Panc1 (cell line): Measurements from ENCODE around the gene ZNF775. TPM values are rescaled to one million over a fixed set of nuclear protein-coding genes. Genes with fewer than 3 reads are reported as not detected.

Source experiments
- ATAC-seq: fragments of 200-7000 bp; cut with Tn5 transposase; 2 replicates; pipeline ENCODE4 v1.9.1; 2020; ENCODE audit warnings: mild to moderate bottlenecking, moderate library complexity
- BruUV-seq: library from RNA; stranded (reverse); fragments of 400-500 nt; replicated peaks from 2 replicates; lab custom pipeline; 2021; lab: Mats Ljungman, UMichigan
- CTCF ChIA-PET: fragments of 300-600 bp; sonication (Branson Sonifier 250); formaldehyde crosslinking; loops from one replicate; lab custom pipeline; 2022; ENCODE audit warnings: antibody characterized with exemption; lab: Charles Lee
- POLR2A ChIA-PET: fragments of 300-600 bp; sonication (Branson Sonifier 250); formaldehyde crosslinking; loops from one replicate; lab custom pipeline; 2022; ENCODE audit warnings: antibody characterized with exemption; lab: Charles Lee
- DNase-seq: peaks from one replicate; pipeline ENCODE4 v3.0.0-alpha.2; 2010; ENCODE audit warnings: low read depth, low spot score
- H3K27ac ChIP-seq: 2 replicates; pipeline ENCODE4 v1.5.1; 2011; ENCODE audit warnings: mild to moderate bottlenecking, low read length, inconsistent platforms
- H3K27me3 ChIP-seq: fragments of 200-500 bp; sonication (Bioruptor generic); 2 replicates; pipeline ENCODE4 v1.6.0; 2014; ENCODE audit warnings: low read length, inconsistent platforms; ENCODE audit not compliant: control insufficient read depth, insufficient read depth
- H3K36me3 ChIP-seq: fragments of 200-500 bp; sonication (Bioruptor generic); 2 replicates; pipeline ENCODE4 v1.5.1; 2014; ENCODE audit warnings: inconsistent platforms, mild to moderate bottlenecking, low read length, moderate library complexity; ENCODE audit not compliant: control insufficient read depth, insufficient read depth
- H3K4me1 ChIP-seq: 2 replicates; pipeline ENCODE4 v1.5.1; 2011; ENCODE audit warnings: inconsistent platforms, mild to moderate bottlenecking, low read length, moderate library complexity; ENCODE audit not compliant: control insufficient read depth, insufficient read depth
- H3K4me3 ChIP-seq, 2 experiments: 2 replicates each; pipeline ENCODE4 v1.5.1; 2011 to 2012; ENCODE audit warnings: low read depth in 2 of 2, low read length in 2 of 2, mild to moderate bottlenecking in 2 of 2, inconsistent platforms in 1 of 2, moderate library complexity in 1 of 2
- H3K9me3 ChIP-seq: fragments of 200-500 bp; sonication (Bioruptor generic); 2 replicates; pipeline ENCODE4 v1.5.1; 2014; ENCODE audit warnings: low read depth, mild to moderate bottlenecking, inconsistent platforms, low read length, moderate library complexity; ENCODE audit not compliant: control insufficient read depth, insufficient read depth
- POLR2AphosphoS5 ChIP-seq: IDR thresholded peaks from 2 replicates; pipeline ENCODE4 v1.6.1; 2012; ENCODE audit warnings: mild to moderate bottlenecking, low read depth, low read length, moderate library complexity
- SIN3A ChIP-seq: IDR thresholded peaks from 2 replicates; pipeline ENCODE4 v1.6.1; 2012; ENCODE audit warnings: low read depth, mild to moderate bottlenecking, low read length, moderate library complexity, borderline replicate concordance; ENCODE audit not compliant: insufficient read depth
- TCF7L2 ChIP-seq: IDR thresholded peaks from 2 replicates; pipeline ENCODE4 v1.6.1; 2011; ENCODE audit warnings: mild to moderate bottlenecking, low read depth, low read length, inconsistent platforms
- in situ Hi-C: cut with HindIII; loops from 2 replicates; pipeline ENCODE4 v1.10.0; 2016; ENCODE audit warnings: low sequenced_read_pairs, low pct_unique_long_range_greater_than_20kb
- intact Hi-C: fragments of 100-400 bp; cut with micrococcal nuclease; formaldehyde crosslinking; loops from one replicate; pipeline ENCODE4 v1.10.0; 2022; ENCODE audit not compliant: unreplicated experiment
- total RNA-seq: library from RNA; stranded (reverse); gene quantifications from one replicate; pipeline ENCODE4 v1.2.1, GENCODE V29; 2021; ENCODE audit not compliant: unreplicated experiment
- TF ChIP-seq, protein P1 (sequence below): fragments of 450-650 bp; IDR thresholded peaks from 2 replicates; pipeline ENCODE4 v1.5.1; 2017; ENCODE audit warnings: mild to moderate bottlenecking
- TF ChIP-seq, protein P2 (sequence below), 2 experiments: IDR thresholded peaks; 2 replicates each; pipeline ENCODE4 v1.6.1; 2011 to 2012; ENCODE audit warnings: low read depth in 2 of 2, control low read depth in 1 of 2, low read length in 1 of 2, mild to moderate bottlenecking in 1 of 2, moderate library complexity in 1 of 2; ENCODE audit not compliant: insufficient read depth in 1 of 2

The ZNF775 gene
- total RNA-seq, 1 experiment from 2014 or later = 14.7 TPM

DNA sequence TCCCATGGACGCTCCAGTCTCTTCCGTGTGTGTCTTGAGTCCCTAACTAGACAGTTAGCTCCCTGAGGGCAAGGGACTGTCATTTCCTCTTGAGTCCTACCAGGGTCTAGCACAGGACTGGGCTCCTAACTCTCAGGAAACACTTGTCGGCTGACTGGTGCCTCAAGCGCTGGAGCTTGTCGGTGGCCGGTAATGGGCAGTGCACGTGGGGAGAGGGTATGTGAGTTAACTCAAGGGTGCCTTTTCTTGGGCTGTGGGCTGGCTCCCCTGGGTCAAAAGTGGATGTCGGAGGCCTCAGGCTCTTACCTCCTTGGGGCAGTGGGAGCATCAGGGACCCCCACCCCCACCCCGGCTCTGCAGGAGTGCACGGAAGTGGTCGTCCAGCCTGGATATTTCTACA, 32.9 kb downstream of the ZNF775 start:
- intact Hi-C loops (no loop called here), in situ Hi-C loops (no loop called here)
- Histone ChIP-seq H3K4me1 (peaks cover under 1% of the 10 kb centered on the region), H3K27ac (no peak overlapping the region), H3K4me3 (no peak overlapping the region), H3K36me3 (no peaks in the 10 kb centered on the region), H3K9me3 (no peaks in the 10 kb centered on the region), H3K27me3 (no peaks in the 10 kb centered on the region)
- TF ChIP-seq, protein P1, sequence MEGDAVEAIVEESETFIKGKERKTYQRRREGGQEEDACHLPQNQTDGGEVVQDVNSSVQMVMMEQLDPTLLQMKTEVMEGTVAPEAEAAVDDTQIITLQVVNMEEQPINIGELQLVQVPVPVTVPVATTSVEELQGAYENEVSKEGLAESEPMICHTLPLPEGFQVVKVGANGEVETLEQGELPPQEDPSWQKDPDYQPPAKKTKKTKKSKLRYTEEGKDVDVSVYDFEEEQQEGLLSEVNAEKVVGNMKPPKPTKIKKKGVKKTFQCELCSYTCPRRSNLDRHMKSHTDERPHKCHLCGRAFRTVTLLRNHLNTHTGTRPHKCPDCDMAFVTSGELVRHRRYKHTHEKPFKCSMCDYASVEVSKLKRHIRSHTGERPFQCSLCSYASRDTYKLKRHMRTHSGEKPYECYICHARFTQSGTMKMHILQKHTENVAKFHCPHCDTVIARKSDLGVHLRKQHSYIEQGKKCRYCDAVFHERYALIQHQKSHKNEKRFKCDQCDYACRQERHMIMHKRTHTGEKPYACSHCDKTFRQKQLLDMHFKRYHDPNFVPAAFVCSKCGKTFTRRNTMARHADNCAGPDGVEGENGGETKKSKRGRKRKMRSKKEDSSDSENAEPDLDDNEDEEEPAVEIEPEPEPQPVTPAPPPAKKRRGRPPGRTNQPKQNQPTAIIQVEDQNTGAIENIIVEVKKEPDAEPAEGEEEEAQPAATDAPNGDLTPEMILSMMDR = no peak
- TF ChIP-seq, protein P2, sequence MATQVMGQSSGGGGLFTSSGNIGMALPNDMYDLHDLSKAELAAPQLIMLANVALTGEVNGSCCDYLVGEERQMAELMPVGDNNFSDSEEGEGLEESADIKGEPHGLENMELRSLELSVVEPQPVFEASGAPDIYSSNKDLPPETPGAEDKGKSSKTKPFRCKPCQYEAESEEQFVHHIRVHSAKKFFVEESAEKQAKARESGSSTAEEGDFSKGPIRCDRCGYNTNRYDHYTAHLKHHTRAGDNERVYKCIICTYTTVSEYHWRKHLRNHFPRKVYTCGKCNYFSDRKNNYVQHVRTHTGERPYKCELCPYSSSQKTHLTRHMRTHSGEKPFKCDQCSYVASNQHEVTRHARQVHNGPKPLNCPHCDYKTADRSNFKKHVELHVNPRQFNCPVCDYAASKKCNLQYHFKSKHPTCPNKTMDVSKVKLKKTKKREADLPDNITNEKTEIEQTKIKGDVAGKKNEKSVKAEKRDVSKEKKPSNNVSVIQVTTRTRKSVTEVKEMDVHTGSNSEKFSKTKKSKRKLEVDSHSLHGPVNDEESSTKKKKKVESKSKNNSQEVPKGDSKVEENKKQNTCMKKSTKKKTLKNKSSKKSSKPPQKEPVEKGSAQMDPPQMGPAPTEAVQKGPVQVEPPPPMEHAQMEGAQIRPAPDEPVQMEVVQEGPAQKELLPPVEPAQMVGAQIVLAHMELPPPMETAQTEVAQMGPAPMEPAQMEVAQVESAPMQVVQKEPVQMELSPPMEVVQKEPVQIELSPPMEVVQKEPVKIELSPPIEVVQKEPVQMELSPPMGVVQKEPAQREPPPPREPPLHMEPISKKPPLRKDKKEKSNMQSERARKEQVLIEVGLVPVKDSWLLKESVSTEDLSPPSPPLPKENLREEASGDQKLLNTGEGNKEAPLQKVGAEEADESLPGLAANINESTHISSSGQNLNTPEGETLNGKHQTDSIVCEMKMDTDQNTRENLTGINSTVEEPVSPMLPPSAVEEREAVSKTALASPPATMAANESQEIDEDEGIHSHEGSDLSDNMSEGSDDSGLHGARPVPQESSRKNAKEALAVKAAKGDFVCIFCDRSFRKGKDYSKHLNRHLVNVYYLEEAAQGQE (IDR thresholded peaks at IDR 0.05; ENCODE audit: insufficient read depth in 1 of 2, low read depth in 2 of 2, low read length in 1 of 2) = no peak
- TF ChIP-seq SIN3A (no peak), POLR2AphosphoS5 (no peak), TCF7L2 (no peak)
- no TSS peak for BruUV-seq
- DNase-seq (no peak), ATAC-seq (no peak)
- ChIA-PET CTCF (no interaction called here), POLR2A (no interaction called here)

DNA sequence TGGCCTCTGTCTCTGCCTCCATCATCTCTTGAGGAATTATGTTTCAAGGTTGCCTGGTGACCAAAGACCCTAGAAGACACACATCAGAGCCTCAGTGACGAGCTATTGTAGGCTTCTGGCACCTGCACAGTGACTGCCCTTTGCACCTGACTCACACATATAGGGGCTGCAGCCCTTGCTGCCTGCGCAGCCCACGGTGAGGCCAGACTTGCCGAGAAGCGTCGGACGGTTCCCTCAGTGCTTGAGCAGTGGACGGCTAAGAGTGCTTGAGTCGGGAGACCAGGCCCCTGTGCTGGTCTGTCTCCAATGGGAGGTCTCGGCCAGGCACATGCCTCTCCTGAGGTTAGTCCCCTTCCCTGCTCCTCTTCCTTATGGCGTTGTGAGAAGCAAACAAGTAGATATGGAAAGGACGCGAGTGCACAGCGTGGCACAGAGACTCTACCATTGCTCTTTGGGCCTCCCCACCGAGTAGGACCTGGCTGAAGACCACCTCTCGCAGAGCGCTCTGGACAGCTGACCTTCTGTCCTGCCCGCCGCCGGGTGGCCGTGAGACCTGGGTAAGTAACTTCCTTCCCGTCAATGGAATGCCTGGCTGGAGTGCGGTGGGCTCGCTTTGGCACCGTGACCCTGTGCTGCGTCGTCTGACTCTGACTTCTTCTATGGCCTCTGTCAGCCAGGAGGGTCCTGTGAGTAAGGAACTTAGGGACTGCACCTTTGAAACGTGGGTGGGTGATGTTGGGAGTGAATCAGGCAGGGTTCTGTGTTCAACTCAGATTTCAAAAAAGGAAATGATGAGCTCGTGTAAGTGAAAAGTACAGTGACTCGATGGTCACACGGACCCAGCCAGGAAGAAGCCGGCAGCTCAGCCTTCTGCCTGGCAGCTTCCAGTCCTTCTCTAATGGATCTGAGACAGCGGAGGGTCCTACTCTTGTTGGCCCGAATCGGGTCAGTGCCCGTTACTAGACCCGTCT, 33.7 kb downstream of the ZNF775 start:
- POLR2A ChIA-PET = no interaction called here
- H3K9me3 ChIP-seq = no peaks in the 10 kb centered on the region
- intact Hi-C loops = no loop called here
- H3K4me1 ChIP-seq = no peaks in the 10 kb centered on the region
- DNase-seq = no peak
- no TSS peak for BruUV-seq
- CTCF ChIA-PET = no interaction called here
- no peak overlapping the region for H3K4me3 ChIP-seq
- no peak overlapping the region for H3K27ac ChIP-seq
- no peaks in the 10 kb centered on the region for H3K36me3 ChIP-seq
- no peaks in the 10 kb centered on the region for H3K27me3 ChIP-seq
- no peak for ATAC-seq
- TF ChIP-seq, protein P2 (IDR thresholded peaks at IDR 0.05; ENCODE audit: insufficient read depth in 1 of 2, low read depth in 2 of 2, low read length in 1 of 2) = no peak
- no peak for TF ChIP-seq SIN3A
- TF ChIP-seq, protein P1 = no peak
- no peak for TF ChIP-seq POLR2AphosphoS5
- no peak for TF ChIP-seq TCF7L2
- in situ Hi-C loops = no loop called here
